HTR-8/SVneo (cell line): ENCODE results near the gene CRTAC1.

Source experiments
- DNase-seq: peaks from one replicate; pipeline ENCODE4 v3.0.0; 2011; ENCODE audit warnings: low spot score, mixed read lengths; ENCODE audit not compliant: insufficient read length
- FAIRE-seq: peaks from 2 replicates; lab custom pipeline; 2011; peaks lifted over from hg19 to GRCh38; lab: Jason Lieb, UNC

The CRTAC1 gene

GRCh38 chr10:97825020-97825760 lies 205.2 kb downstream of the CRTAC1 start:
- FAIRE-seq (no peak), DNase-seq (no peak)

- no peak for FAIRE-seq
- no peak for DNase-seq
Measured at GRCh38 chr10:97823734-97824133, 206.7 kb downstream of the CRTAC1 start.

GRCh38 chr10:97822261-97822687 lies 208.1 kb downstream of the CRTAC1 start:
- DNase-seq (no peak), FAIRE-seq (no peak)

- no peak for DNase-seq
- FAIRE-seq, result no peak
Measured at GRCh38 chr10:97821308-97822038, 208.9 kb downstream of the CRTAC1 start.

- DNase-seq (no peak), FAIRE-seq (no peak)
Measured at GRCh38 chr10:97820096-97820704, 210.2 kb downstream of the CRTAC1 start.

GRCh38 chr10:97818572-97818971 lies 211.8 kb downstream of the CRTAC1 start:
- DNase-seq, result no peak
- no peak for FAIRE-seq

GRCh38 chr10:97816609-97817008 lies 213.8 kb downstream of the CRTAC1 start:
- FAIRE-seq, result no peak

More at GRCh38 chr10:97816609-97817008, 213.8 kb downstream of the CRTAC1 start:
- no peak for DNase-seq
